ENCODE data around the gene GH1.
"Not testable (repeated sequence)": the region's sequence is repeated elsewhere in the genome, so short reads cannot be mapped to it uniquely, and the experiment has no call there.

Gene GH1

GRCh38 chr17:63918789-63919305, at the start of gene GH1:
TSS of gene GH1 (minus strand) at chr17:63918839. CDS start at chr17:63918776, 63 bp downstream.
- DNase-seq (ENCODE audit: low read depth, low spot score): not testable (repeated sequence)

- DNase-seq (ENCODE audit: low read depth, low spot score): no peak
Measured at GRCh38 chr17:63967953-63968352, 49.3 kb upstream of the GH1 start.

- no peak for DNase-seq (ENCODE audit: low read depth, low spot score)
Measured at GRCh38 chr17:63966646-63967264, 48.1 kb upstream of the GH1 start.

- no peak for DNase-seq (ENCODE audit: low read depth, low spot score)
Measured at GRCh38 chr17:63963123-63963522, 44.5 kb upstream of the GH1 start.

- DNase-seq (ENCODE audit: low read depth, low spot score): no peak
Measured at GRCh38 chr17:63962298-63962744, 43.7 kb upstream of the GH1 start.

GRCh38 chr17:63961355-63962212, 42.9 kb upstream of the GH1 start:
- no peak for DNase-seq (ENCODE audit: low read depth, low spot score)

GRCh38 chr17:63960430-63960829, 41.8 kb upstream of the GH1 start:
- no peak for DNase-seq (ENCODE audit: low read depth, low spot score)

- no peak for DNase-seq (ENCODE audit: low read depth, low spot score)
Measured at GRCh38 chr17:63960006-63960405, 41.4 kb upstream of the GH1 start.

GRCh38 chr17:63956296-63956920, 37.8 kb upstream of the GH1 start:
- no peak for DNase-seq (ENCODE audit: low read depth, low spot score)

- DNase-seq (ENCODE audit: low read depth, low spot score): no peak
Measured at GRCh38 chr17:63955791-63956190, 37.2 kb upstream of the GH1 start.

- DNase-seq (ENCODE audit: low read depth, low spot score): no peak
Measured at GRCh38 chr17:63955232-63955631, 36.6 kb upstream of the GH1 start.

- DNase-seq (ENCODE audit: low read depth, low spot score): no peak
Measured at GRCh38 chr17:63954402-63955063, 35.9 kb upstream of the GH1 start.

- no peak for DNase-seq (ENCODE audit: low read depth, low spot score)
Measured at GRCh38 chr17:63950940-63951907, 32.6 kb upstream of the GH1 start.

GRCh38 chr17:63949576-63950250, 31.1 kb upstream of the GH1 start:
- no peak for DNase-seq (ENCODE audit: low read depth, low spot score)

- no peak for DNase-seq (ENCODE audit: low read depth, low spot score)
Measured at GRCh38 chr17:63948521-63948920, 29.9 kb upstream of the GH1 start.

- no peak for DNase-seq (ENCODE audit: low read depth, low spot score)
Measured at GRCh38 chr17:63947711-63948330, 29.2 kb upstream of the GH1 start.

- no peak for DNase-seq (ENCODE audit: low read depth, low spot score)
Measured at GRCh38 chr17:63946440-63947363, 28.1 kb upstream of the GH1 start.

- DNase-seq (ENCODE audit: low read depth, low spot score): no peak
Measured at GRCh38 chr17:63945784-63946439, 27.3 kb upstream of the GH1 start.

All from activated CD4-positive, CD25-positive, alpha-beta regulatory T cell treated with anti-CD3 and anti-CD28 coated beads, Interleukin-2, amount 50 U/mL, for 16 hours (primary cell).